GM12878 (cell line): ENCODE data around the gene AGK.

Source experiments
- CREB1 ChIP-seq: IDR thresholded peaks from 2 replicates; pipeline ENCODE4 v1.6.1; 2012; ENCODE audit warnings: low read depth, mild to moderate bottlenecking, inconsistent platforms
- EP300 ChIP-seq, 2 experiments: fragments of 150-350 bp in 1 of 2; IDR thresholded peaks; 2 replicates each; pipeline ENCODE4 v1.6.1; 2011 to 2012; ENCODE audit warnings: low read depth in 2 of 2, low read length in 2 of 2, borderline replicate concordance in 1 of 2, improper control_type of control experiment in 1 of 2, inconsistent platforms in 1 of 2; ENCODE audit not compliant: control insufficient read depth in 1 of 2
- EZH2 ChIP-seq: IDR thresholded peaks from 2 replicates; pipeline ENCODE4 v1.6.1; 2012; ENCODE audit warnings: low read depth, mild to moderate bottlenecking, control low read depth, inconsistent platforms, low read length, borderline replicate concordance; ENCODE audit not compliant: control insufficient read depth
- FOXK2 ChIP-seq: fragments of 450-650 bp; IDR thresholded peaks from 2 replicates; pipeline ENCODE4 v1.6.1; 2017; ENCODE audit warnings: mild to moderate bottlenecking, moderate library complexity
- JUND ChIP-seq: IDR thresholded peaks from 2 replicates; pipeline ENCODE4 v1.6.1; 2012; ENCODE audit warnings: low read depth, mild to moderate bottlenecking, low read length, improper control_type of control experiment, moderate library complexity
- MYB ChIP-seq: fragments of 150-350 bp; IDR thresholded peaks from 2 replicates; pipeline ENCODE4 v1.6.1; 2014; ENCODE audit warnings: mild to moderate bottlenecking, low read depth, low read length, borderline replicate concordance
- NR2C1 ChIP-seq: fragments of 450-650 bp; IDR thresholded peaks from 2 replicates; pipeline ENCODE4 v1.6.1; 2017; ENCODE audit warnings: antibody characterized with exemption, mild to moderate bottlenecking, moderate library complexity
- PAX5 ChIP-seq: IDR thresholded peaks from 2 replicates; pipeline ENCODE4 v1.6.1; 2011; ENCODE audit warnings: low read depth, low read length, borderline replicate concordance
- RELA ChIP-seq: fragments of 450-650 bp; IDR thresholded peaks from 2 replicates; pipeline ENCODE4 v1.8.0; 2014; ENCODE audit warnings: borderline replicate concordance; ENCODE audit not compliant: partially characterized antibody
- WRNIP1 ChIP-seq: IDR thresholded peaks from 2 replicates; pipeline ENCODE4 v1.6.1; 2011; ENCODE audit warnings: low read depth, low read length, improper control_type of control experiment, borderline replicate concordance
- TF ChIP-seq, protein P1 (sequence below): IDR thresholded peaks from 2 replicates; pipeline ENCODE4 v1.6.1; 2012; ENCODE audit warnings: low read depth, low read length, improper control_type of control experiment
- TF ChIP-seq, protein P2 (sequence below), 3 experiments: IDR thresholded peaks in 2 of 3; conservative IDR thresholded peaks in 1 of 3; 2 replicates each; pipeline ENCODE4 v1.5.1; 2011; ENCODE audit warnings: low read depth in 3 of 3, low read length in 3 of 3, mild to moderate bottlenecking in 3 of 3, control low read depth in 2 of 3, moderate library complexity in 2 of 3, inconsistent platforms in 1 of 3, mixed read lengths in 1 of 3; ENCODE audit not compliant: control insufficient read depth in 2 of 3, insufficient read depth in 1 of 3; ENCODE audit errors: extremely low read depth in 1 of 3
- TF ChIP-seq, protein P3 (sequence below): fragments of 450-650 bp; formaldehyde crosslinking; IDR thresholded peaks from 2 replicates; pipeline ENCODE4 v1.4.0; 2022; ENCODE audit warnings: mild to moderate bottlenecking, moderate library complexity

DNA sequence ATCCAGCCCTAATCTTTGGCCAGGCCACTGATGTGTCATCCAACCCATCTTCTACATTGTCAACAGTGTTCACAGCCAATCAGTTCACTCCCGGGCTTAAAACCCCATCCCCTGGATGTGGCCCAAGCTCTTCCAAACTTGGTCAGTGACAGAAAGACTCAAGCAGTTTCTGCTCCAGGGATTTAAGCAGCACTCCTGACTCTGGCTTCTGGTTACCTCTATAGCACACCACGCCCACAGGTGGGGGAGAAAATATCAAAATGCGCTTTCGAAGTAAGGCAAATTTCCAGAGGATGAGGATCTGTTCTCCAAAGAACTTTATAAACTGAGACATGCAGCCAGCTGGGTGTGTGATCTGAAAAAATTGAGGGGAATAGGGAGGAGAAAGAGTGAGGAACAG is 114.9 kb downstream of the AGK start:
- TF ChIP-seq CREB1, result no peak
- TF ChIP-seq EP300 (IDR thresholded peaks at IDR 0.05; ENCODE audit: borderline replicate concordance in 1 of 2, control insufficient read depth in 1 of 2, low read depth in 2 of 2, low read length in 2 of 2), result no peak
- TF ChIP-seq WRNIP1, result no peak
- no peak for TF ChIP-seq FOXK2
- TF ChIP-seq, protein P1, sequence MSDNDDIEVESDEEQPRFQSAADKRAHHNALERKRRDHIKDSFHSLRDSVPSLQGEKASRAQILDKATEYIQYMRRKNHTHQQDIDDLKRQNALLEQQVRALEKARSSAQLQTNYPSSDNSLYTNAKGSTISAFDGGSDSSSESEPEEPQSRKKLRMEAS, result no peak
- TF ChIP-seq, protein P2, sequence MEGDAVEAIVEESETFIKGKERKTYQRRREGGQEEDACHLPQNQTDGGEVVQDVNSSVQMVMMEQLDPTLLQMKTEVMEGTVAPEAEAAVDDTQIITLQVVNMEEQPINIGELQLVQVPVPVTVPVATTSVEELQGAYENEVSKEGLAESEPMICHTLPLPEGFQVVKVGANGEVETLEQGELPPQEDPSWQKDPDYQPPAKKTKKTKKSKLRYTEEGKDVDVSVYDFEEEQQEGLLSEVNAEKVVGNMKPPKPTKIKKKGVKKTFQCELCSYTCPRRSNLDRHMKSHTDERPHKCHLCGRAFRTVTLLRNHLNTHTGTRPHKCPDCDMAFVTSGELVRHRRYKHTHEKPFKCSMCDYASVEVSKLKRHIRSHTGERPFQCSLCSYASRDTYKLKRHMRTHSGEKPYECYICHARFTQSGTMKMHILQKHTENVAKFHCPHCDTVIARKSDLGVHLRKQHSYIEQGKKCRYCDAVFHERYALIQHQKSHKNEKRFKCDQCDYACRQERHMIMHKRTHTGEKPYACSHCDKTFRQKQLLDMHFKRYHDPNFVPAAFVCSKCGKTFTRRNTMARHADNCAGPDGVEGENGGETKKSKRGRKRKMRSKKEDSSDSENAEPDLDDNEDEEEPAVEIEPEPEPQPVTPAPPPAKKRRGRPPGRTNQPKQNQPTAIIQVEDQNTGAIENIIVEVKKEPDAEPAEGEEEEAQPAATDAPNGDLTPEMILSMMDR (IDR thresholded peaks at IDR 0.05 in 2 of 3, conservative IDR thresholded peaks at IDR 0.05 in 1 of 3; ENCODE audit: control insufficient read depth in 2 of 3, extremely low read depth in 1 of 3, insufficient read depth in 1 of 3, low read depth in 3 of 3, low read length in 3 of 3), result no peak
- no peak for TF ChIP-seq RELA
- TF ChIP-seq MYB, result no peak
- TF ChIP-seq NR2C1, result no peak
- TF ChIP-seq, protein P3, sequence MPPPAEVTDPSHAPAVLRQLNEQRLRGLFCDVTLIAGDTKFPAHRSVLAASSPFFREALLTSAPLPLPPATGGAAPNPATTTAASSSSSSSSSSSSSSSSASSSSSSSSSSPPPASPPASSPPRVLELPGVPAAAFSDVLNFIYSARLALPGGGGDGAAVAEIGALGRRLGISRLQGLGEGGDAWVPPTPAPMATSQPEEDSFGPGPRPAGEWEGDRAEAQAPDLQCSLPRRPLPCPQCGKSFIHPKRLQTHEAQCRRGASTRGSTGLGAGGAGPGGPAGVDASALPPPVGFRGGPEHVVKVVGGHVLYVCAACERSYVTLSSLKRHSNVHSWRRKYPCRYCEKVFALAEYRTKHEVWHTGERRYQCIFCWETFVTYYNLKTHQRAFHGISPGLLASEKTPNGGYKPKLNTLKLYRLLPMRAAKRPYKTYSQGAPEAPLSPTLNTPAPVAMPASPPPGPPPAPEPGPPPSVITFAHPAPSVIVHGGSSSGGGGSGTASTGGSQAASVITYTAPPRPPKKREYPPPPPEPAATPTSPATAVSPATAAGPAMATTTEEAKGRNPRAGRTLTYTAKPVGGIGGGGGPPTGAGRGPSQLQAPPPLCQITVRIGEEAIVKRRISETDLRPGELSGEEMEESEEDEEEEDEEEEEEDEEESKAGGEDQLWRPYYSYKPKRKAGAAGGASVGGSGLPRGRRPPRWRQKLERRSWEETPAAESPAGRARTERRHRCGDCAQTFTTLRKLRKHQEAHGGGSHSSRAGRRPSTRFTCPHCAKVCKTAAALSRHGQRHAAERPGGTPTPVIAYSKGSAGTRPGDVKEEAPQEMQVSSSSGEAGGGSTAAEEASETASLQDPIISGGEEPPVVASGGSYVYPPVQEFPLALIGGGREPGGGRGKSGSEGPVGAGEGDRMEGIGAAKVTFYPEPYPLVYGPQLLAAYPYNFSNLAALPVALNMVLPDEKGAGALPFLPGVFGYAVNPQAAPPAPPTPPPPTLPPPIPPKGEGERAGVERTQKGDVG (CRISPR knock-in tag), result no peak
- no peak for TF ChIP-seq JUND
- no peak for TF ChIP-seq PAX5
- no peak for TF ChIP-seq EZH2
